Measurements from ENCODE around the gene COPS8.

- TF ChIP-seq POLR2A (IDR thresholded peaks at IDR 0.05) = no peak
- TF ChIP-seq CTCF (IDR thresholded peaks at IDR 0.05) = no peak
These were observed 11.7 kb downstream of the COPS8 start for GRCh38 chr2:237097326-237097910.
